ENCODE results near the gene ZMIZ1.

Gene ZMIZ1

DNA sequence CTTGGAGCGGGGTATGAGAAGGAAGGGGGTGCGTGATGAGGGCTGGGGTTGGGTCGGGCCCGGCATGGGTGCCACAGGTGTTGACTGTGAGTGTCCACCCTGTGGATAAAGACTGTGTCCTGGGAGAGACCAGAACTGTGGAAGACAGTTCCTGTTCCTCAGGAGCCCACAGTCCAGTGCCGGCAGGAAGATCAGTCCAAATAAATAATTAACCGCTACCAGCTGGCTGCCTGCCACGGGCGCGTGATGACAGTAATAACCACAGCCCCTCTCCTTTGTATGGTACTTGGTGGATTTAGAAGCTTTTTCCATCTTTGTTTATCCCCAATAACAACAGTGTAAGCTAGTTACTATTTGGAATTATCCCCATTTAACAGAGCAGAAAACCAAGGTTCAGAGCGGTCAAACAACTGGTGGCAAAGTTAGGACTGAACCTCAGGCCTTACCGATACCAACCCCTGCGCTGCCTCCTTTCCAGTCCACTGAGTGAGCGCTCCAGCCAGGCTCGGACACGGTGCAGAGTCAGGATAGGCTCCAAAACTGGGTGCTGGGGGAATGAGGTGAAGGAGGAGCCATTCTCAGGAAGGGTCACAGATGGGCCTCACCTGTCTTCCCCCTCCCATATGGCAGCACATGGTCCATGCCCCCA lies 5.1 kb downstream of the ZMIZ1 start:
- H3K36me3 ChIP-seq, result no peaks in the 10 kb centered on the region
- DNase-seq, result no peak
- no peak overlapping the region for H3K27ac ChIP-seq
- no peak overlapping the region for H3K4me3 ChIP-seq (ENCODE audit: low read depth, low read length)
- no peaks in the 10 kb centered on the region for H3K9me3 ChIP-seq (ENCODE audit: severe bottlenecking)
- no peaks in the 10 kb centered on the region for H3K27me3 ChIP-seq (ENCODE audit: insufficient read depth, low read depth, severe bottlenecking)
- TF ChIP-seq, protein P1, sequence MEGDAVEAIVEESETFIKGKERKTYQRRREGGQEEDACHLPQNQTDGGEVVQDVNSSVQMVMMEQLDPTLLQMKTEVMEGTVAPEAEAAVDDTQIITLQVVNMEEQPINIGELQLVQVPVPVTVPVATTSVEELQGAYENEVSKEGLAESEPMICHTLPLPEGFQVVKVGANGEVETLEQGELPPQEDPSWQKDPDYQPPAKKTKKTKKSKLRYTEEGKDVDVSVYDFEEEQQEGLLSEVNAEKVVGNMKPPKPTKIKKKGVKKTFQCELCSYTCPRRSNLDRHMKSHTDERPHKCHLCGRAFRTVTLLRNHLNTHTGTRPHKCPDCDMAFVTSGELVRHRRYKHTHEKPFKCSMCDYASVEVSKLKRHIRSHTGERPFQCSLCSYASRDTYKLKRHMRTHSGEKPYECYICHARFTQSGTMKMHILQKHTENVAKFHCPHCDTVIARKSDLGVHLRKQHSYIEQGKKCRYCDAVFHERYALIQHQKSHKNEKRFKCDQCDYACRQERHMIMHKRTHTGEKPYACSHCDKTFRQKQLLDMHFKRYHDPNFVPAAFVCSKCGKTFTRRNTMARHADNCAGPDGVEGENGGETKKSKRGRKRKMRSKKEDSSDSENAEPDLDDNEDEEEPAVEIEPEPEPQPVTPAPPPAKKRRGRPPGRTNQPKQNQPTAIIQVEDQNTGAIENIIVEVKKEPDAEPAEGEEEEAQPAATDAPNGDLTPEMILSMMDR (IDR thresholded peaks at IDR 0.05; ENCODE audit: low read depth, low read length), result no peak

DNA sequence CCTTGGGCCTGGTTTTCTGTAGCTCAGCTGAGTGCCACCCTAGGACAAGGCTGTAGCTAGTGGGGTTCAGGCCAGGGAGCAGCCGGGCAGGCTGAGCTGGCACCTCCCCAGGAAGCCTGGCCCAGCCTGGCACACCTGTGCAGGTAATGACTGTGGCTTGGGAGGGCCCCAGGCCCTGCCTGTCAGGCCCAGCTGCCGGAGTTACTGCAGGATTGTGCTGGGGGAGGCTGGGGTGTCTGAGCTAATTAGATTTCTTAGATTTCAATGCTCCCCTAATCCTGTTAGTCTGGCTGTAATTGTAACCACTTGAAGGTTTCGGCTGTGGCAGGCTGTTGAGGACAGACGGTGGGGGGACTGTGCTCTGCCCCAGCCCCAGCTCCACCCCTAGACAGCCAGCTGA lies 6.0 kb downstream of the ZMIZ1 start:
- peak; percentile 77 for DNase-seq
- Histone ChIP-seq H3K36me3 (no peaks in the 10 kb centered on the region), H3K9me3 (ENCODE audit: severe bottlenecking) (no peaks in the 10 kb centered on the region)

DNA sequence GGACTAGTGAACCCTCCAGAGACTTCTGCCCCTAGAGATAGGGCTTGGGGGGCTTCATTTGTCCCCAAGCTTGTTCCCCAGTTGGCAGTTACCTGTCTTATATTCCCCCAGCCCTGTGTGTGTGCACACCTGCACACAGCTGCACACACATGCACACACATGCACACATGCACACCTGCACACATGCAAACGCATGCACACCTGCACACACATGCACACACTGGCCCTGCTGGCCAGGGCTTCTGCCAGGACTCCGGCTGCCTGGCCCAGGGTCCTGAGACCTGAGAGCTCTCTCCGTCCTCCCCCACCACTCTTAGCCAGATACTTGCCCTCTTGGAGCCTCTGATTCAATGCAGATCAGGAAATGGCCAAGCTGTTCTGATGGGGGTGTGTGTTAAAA lies 6.7 kb downstream of the ZMIZ1 start:
- DNase-seq, result no peak
- TF ChIP-seq, protein P1 (IDR thresholded peaks at IDR 0.05; ENCODE audit: low read depth, low read length), result no peak
- H3K27me3 ChIP-seq (ENCODE audit: insufficient read depth, low read depth, severe bottlenecking), result no peaks in the 10 kb centered on the region
- no peak overlapping the region for H3K4me3 ChIP-seq (ENCODE audit: low read depth, low read length)
- H3K36me3 ChIP-seq, result no peaks in the 10 kb centered on the region
- H3K9me3 ChIP-seq (ENCODE audit: severe bottlenecking), result no peaks in the 10 kb centered on the region
- no peak overlapping the region for H3K27ac ChIP-seq

More for the DNA sequence above, 6.0 kb downstream of the ZMIZ1 start:
- H3K27ac ChIP-seq, result no peak overlapping the region
- no peak overlapping the region for H3K4me3 ChIP-seq (ENCODE audit: low read depth, low read length)
- TF ChIP-seq, protein P1 (IDR thresholded peaks at IDR 0.05; ENCODE audit: low read depth, low read length), result no peak
- H3K27me3 ChIP-seq (ENCODE audit: insufficient read depth, low read depth, severe bottlenecking), result no peaks in the 10 kb centered on the region

DNA sequence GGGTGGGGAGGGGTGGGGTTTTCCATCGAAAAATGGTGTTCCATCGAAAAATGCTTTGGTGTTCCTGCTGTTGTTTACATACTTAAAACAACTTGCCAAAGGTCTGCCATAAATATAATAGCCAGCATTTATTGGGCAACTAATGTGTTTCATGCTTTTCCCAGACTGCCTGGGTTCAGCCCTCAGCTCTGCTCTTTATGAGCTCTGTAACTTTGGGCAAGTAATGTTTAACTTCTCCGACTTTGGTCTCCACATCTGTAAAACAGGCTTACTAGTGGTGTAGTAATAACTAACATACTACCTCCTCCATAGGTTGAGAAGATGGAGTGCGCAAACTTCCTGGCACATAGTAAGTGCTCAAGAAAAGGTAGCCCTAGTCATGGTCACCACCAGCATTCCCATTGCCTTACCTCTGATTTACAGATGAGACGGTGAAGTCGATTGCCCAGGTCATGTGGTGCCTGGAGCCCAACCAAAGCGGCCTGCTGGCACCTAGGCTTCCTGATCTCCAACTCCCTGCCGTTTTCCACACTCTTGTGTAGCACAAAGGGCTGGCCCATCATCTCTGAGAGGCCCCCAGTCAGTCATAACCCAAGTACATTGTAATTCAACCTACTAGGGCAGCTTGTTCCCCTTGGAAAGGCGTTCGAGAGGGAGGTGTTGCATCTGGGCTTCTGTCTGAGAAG lies 8.9 kb downstream of the ZMIZ1 start:
- Histone ChIP-seq H3K4me3 (ENCODE audit: low read depth, low read length) (no peak overlapping the region), H3K36me3 (no peaks in the 10 kb centered on the region), H3K27ac (no peak overlapping the region), H3K9me3 (ENCODE audit: severe bottlenecking) (no peaks in the 10 kb centered on the region), H3K27me3 (ENCODE audit: insufficient read depth, low read depth, severe bottlenecking) (no peaks in the 10 kb centered on the region)
- TF ChIP-seq, protein P1 (IDR thresholded peaks at IDR 0.05; ENCODE audit: low read depth, low read length), result no peak
- DNase-seq, result no peak

DNA sequence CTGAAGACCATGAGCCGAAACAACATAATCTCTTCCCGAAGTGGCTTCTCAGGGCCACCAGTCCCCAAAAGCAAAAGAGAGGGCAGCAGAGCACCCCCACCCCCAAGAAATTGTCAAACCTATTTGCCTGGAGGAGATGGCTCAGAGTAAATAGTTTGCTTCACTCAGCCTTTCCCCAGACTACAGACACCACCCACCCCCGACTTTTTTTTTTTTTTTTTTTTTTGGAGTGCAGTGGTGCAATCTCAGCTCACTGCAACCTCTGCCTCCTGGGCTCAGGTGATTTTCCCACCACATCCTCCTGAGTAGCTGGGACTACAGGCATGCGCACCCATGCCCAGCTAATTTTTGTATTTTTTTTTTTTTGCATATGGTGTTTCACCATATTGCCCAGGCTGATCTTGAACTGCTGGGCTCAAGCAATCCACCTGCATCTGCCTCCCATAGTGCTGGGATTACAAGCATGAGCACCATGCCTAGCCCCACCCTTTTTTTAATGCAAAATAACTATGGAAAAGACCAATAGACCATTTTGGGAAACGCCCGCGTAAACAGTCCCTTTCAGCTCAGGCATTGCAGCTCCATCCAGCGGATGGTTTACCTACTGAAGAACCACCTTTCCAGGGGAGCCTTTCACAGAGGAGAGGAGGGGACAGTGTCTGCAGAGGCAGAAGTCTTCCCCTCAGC lies 9.7 kb downstream of the ZMIZ1 start:
- TF ChIP-seq, protein P1 (IDR thresholded peaks at IDR 0.05; ENCODE audit: low read depth, low read length), result no peak
- H3K9me3 ChIP-seq (ENCODE audit: severe bottlenecking), result no peaks in the 10 kb centered on the region
- H3K4me3 ChIP-seq (ENCODE audit: low read depth, low read length), result no peak overlapping the region
- H3K36me3 ChIP-seq, result no peaks in the 10 kb centered on the region
- H3K27ac ChIP-seq, result no peak overlapping the region
- DNase-seq, result no peak
- H3K27me3 ChIP-seq (ENCODE audit: insufficient read depth, low read depth, severe bottlenecking), result no peaks in the 10 kb centered on the region

Data from WERI-Rb-1 (cell line).